Esophagus squamous epithelium (tissue), 4 donors: Measurements from ENCODE around the gene SPECC1.
"Not testable (repeated sequence)": the region's sequence is repeated elsewhere in the genome, so short reads cannot be mapped to it uniquely, and the experiment has no call there.

Source experiments
- POLR2A ChIP-seq, 4 donors: fragments of 450-650 bp; IDR thresholded peaks; one replicate each; pipeline ENCODE4 v1.6.1; 2017; ENCODE audit warnings: antibody characterized with exemption in 4 of 4, mild to moderate bottlenecking in 4 of 4, moderate library complexity in 3 of 4
- TF ChIP-seq, protein P1 (sequence below), 6 experiments: fragments of 450-650 bp in 4 of 6; fragments of 200-600 bp in 2 of 6; sonication (generic) in 2 of 6; IDR thresholded peaks; one replicate each; pipeline ENCODE4 v1.5.1; 2016 to 2019; ENCODE audit warnings: antibody characterized with exemption in 6 of 6, mild to moderate bottlenecking in 4 of 6, moderate library complexity in 4 of 6

DNA sequence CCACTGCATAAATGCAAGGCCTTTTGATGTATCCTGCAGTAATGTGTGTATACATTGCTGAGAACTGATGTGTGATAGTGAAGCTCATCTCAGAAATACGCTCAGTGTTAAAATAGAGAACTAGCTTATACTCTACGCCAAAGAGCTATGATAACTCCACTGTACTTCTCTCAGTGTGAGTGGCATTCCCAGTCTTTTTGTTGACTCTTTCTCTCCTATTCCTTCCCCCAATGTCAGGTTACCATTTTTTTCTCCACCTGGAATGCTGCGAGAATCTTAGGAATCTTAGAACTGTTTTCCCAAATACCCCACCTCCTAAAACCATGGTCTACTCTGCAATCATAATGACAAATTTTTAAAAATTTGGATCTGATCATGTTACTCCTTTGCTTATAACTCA, 342.2 kb downstream of the SPECC1 start:
- TF ChIP-seq, protein P1, sequence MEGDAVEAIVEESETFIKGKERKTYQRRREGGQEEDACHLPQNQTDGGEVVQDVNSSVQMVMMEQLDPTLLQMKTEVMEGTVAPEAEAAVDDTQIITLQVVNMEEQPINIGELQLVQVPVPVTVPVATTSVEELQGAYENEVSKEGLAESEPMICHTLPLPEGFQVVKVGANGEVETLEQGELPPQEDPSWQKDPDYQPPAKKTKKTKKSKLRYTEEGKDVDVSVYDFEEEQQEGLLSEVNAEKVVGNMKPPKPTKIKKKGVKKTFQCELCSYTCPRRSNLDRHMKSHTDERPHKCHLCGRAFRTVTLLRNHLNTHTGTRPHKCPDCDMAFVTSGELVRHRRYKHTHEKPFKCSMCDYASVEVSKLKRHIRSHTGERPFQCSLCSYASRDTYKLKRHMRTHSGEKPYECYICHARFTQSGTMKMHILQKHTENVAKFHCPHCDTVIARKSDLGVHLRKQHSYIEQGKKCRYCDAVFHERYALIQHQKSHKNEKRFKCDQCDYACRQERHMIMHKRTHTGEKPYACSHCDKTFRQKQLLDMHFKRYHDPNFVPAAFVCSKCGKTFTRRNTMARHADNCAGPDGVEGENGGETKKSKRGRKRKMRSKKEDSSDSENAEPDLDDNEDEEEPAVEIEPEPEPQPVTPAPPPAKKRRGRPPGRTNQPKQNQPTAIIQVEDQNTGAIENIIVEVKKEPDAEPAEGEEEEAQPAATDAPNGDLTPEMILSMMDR (IDR thresholded peaks at IDR 0.05), result not testable (repeated sequence)
- TF ChIP-seq POLR2A (IDR thresholded peaks at IDR 0.05), result not testable (repeated sequence)
